ENCODE results near the gene CCDC87. TPM values are rescaled to one million over a fixed set of nuclear protein-coding genes. Genes with fewer than 3 reads are reported as not detected.
A peak's percentile ranks its signal among the peaks of the same experiment; 100 is the strongest.

The CCDC87 gene
- total RNA-seq, 4 donors from 2014 or later: 0.27 to 1.2 (median 1.1) TPM

DNA sequence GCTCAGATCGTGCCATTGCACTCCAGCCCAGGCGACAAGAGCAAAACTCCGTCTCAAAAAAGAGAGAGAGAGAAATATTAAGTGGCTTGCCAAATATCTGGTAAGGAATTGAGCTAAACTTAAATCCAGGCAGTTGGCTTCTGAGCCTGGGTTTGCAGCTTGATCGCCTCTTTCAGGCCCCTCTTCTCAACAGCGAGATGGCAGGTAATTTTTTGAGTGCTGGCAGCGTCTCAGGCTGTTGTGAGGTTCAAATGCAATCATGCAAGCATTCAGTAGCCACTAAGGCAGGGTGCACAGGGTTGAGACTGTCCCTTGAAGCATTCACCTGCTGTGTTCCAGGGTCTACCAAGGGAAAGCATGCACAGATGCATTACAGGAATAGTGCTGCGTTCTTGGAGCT lies 23.8 kb downstream of the CCDC87 start:
- TF ChIP-seq POLR2AphosphoS5 (IDR thresholded peaks at IDR 0.05) (no peak), POLR2A (IDR thresholded peaks at IDR 0.05) (no peak), EP300 (IDR thresholded peaks at IDR 0.05) (no peak)
- TF ChIP-seq, protein P1, sequence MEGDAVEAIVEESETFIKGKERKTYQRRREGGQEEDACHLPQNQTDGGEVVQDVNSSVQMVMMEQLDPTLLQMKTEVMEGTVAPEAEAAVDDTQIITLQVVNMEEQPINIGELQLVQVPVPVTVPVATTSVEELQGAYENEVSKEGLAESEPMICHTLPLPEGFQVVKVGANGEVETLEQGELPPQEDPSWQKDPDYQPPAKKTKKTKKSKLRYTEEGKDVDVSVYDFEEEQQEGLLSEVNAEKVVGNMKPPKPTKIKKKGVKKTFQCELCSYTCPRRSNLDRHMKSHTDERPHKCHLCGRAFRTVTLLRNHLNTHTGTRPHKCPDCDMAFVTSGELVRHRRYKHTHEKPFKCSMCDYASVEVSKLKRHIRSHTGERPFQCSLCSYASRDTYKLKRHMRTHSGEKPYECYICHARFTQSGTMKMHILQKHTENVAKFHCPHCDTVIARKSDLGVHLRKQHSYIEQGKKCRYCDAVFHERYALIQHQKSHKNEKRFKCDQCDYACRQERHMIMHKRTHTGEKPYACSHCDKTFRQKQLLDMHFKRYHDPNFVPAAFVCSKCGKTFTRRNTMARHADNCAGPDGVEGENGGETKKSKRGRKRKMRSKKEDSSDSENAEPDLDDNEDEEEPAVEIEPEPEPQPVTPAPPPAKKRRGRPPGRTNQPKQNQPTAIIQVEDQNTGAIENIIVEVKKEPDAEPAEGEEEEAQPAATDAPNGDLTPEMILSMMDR (IDR thresholded peaks at IDR 0.05): no peak
- peaks cover 0 to 33% of the 10 kb centered on the region in 2 donors for H3K36me3 ChIP-seq
- peaks cover 0 to 23% (median 9%) of the 10 kb centered on the region in 3 donors for H3K4me1 ChIP-seq
- H3K9me3 ChIP-seq: no peaks in the 10 kb centered on the region
- H3K27ac ChIP-seq: peak overlapping the region in 2 of 4 donors; percentile 65 to 75
- 78 to 87% methylated on average over 4 to 7 of the region's 7 CpGs for WGBS, 2 donors (ENCODE audit: low coverage in 1 of 2)
- H3K27me3 ChIP-seq: no peaks in the 10 kb centered on the region
- ATAC-seq: no peak
- H3K4me3 ChIP-seq: no peak overlapping the region

DNA sequence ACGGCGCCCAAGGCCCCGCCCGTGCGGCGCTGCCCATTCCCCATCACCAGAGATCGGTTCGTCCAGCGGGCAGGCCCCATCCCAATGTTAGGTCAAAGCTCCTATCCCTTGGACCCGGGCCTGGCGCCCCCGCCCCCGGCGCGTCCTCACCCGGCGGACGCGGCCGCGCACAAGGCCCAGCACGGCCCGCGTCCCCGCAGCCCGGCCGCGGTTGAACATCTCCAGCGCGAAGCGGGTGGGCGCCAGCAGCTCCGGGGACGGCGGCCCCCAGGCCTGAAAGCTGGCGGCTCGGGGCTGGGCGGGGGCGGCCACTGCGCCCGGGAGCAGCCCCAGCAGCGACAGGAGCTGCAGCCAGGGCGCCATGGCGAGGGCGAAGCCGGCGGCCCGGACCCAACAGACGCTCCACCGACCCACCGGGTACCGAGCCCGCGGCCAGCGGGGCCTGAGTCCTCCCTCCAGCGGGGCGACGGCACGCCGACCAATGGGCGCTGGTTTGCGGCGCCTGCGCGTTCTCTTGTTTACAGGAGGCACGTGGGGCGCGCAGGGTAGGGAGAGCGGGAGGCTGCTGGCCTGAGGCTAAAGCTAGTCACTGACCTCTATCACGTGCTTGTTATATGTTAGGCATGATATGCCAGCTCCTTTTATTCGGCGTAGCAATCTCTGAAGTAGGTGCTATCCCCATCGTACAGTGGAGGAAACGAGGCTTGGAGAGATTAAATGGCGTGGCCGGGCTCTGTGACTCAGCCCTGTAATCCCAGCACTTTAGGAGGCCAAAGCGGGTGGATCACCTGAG lies 24.5 kb downstream of the CCDC87 start, which contains the start of gene CTSF:
Gene CTSF (minus strand): TSS at position 483 of the 793 bp plus-strand sequence. CDS start 120 bp downstream, at position 363.
- H3K27me3 ChIP-seq: no peaks in the 10 kb centered on the region
- H3K27ac ChIP-seq: peak within 1 kb of the TSS in 3 of 4 donors; percentile 52 to 75 (median 65)
- peaks cover 0 to 23% (median 9%) of the 10 kb centered on the region in 3 donors for H3K4me1 ChIP-seq
- ATAC-seq: peak; percentile 95
- peak within 1 kb of the TSS; percentile 25 to 72 for H3K4me3 ChIP-seq
- 8% methylated on average over 7 of the region's 77 CpGs; no CpG with 5 or more reads in 1 of the 2 donors for WGBS, 2 donors (ENCODE audit: low coverage in 1 of 2)
- peaks cover 0 to 40% of the 10 kb centered on the region in 2 donors for H3K36me3 ChIP-seq
- TF ChIP-seq POLR2A (IDR thresholded peaks at IDR 0.05): peak; percentile 33 to 53
- TF ChIP-seq EP300 (IDR thresholded peaks at IDR 0.05): no peak
- no peaks in the 10 kb centered on the region for H3K9me3 ChIP-seq

DNA sequence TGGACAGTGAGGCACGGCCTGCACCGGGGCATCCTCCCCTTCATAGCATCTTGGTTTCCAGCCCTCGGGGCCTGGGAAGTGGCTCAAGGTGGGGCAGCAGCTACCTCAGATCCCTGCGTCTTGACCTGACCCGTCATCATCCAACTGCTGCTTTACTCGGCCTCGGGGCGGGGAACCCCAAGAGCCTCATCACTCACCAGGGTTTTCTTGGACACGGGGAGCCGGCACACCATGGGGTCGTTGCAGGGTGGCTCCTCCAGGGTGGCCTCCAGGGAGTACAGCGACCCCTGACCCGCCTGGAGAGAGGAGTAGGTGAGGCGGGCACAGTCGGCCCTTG lies 25.1 kb downstream of the CCDC87 start:
- ATAC-seq: no peak
- TF ChIP-seq POLR2A (IDR thresholded peaks at IDR 0.05) (no peak), POLR2AphosphoS5 (IDR thresholded peaks at IDR 0.05) (no peak), EP300 (IDR thresholded peaks at IDR 0.05) (no peak)
- TF ChIP-seq, protein P1 (IDR thresholded peaks at IDR 0.05): no peak
- Histone ChIP-seq H3K27me3 (no peaks in the 10 kb centered on the region), H3K9me3 (no peaks in the 10 kb centered on the region), H3K36me3 (peaks cover 0 to 46% of the 10 kb centered on the region in 2 donors), H3K4me1 (peaks cover 0 to 23% (median 9%) of the 10 kb centered on the region in 3 donors), H3K4me3 (peak overlapping the region; percentile 25 to 72), H3K27ac (peak overlapping the region in 3 of 4 donors; percentile 52 to 75 (median 65))
- 69 to 80% methylated on average over 1 to 5 of the region's 15 CpGs for WGBS, 2 donors (ENCODE audit: low coverage in 1 of 2)

DNA sequence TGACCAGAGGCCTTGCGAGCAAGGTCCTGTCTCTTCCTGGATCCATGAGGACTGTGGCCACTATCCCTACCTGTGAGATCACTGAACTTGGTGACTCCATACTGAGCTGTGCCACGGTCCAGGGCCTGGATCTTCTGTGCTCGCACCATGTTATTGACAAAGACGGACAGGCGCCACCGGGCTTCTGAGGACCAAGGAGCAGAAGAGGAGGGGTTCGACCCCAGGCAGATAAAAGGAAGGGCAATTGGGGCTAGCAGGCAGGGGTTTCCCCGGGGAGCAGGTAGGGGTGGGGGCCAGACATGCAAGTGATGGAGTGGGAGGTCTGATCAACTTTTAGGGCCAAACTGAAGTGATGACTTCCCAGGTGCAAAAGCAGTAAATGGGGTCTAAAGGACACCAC lies 26.6 kb downstream of the CCDC87 start:
- Histone ChIP-seq H3K9me3 (no peaks in the 10 kb centered on the region), H3K27ac (no peak overlapping the region), H3K4me3 (no peak overlapping the region), H3K27me3 (no peaks in the 10 kb centered on the region), H3K36me3 (peaks cover 0 to 46% of the 10 kb centered on the region in 2 donors), H3K4me1 (peaks cover 0 to 23% (median 9%) of the 10 kb centered on the region in 3 donors)
- TF ChIP-seq, protein P1 (IDR thresholded peaks at IDR 0.05): no peak
- no peak for TF ChIP-seq EP300 (IDR thresholded peaks at IDR 0.05)
- TF ChIP-seq POLR2A (IDR thresholded peaks at IDR 0.05): no peak
- TF ChIP-seq POLR2AphosphoS5 (IDR thresholded peaks at IDR 0.05): no peak
- 91% methylated on average over 5 of the region's 8 CpGs; no CpG with 5 or more reads in 1 of the 2 donors for WGBS, 2 donors (ENCODE audit: low coverage in 1 of 2)
- no peak for ATAC-seq

DNA sequence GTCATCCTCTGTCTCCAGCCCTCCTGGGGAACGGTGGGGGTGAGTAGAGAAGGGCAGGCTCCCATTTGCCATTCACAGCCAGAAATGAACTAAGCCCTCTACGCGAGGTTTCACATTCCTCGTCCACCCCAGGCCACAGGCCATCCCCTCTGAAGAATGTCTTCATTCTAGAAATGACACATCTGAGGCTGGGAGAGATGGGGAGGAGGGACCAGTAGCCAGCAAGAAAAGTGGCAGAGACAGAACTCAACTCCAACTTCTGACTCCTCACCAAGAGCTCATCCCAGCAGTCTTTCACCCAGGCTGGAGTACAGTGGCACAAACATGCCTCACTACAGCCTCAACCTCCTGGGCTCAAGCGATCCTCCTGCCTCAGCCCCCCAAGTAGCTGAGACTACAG lies 27.9 kb downstream of the CCDC87 start:
- no peak overlapping the region for H3K4me3 ChIP-seq
- peaks cover 0 to 23% (median 9%) of the 10 kb centered on the region in 3 donors for H3K4me1 ChIP-seq
- 90 to 100% methylated on average over 2 to 4 of the region's 5 CpGs for WGBS, 2 donors (ENCODE audit: low coverage in 1 of 2)
- ATAC-seq: no peak
- TF ChIP-seq EP300 (IDR thresholded peaks at IDR 0.05) (no peak), POLR2AphosphoS5 (IDR thresholded peaks at IDR 0.05) (no peak), POLR2A (IDR thresholded peaks at IDR 0.05) (no peak)
- TF ChIP-seq, protein P1 (IDR thresholded peaks at IDR 0.05): no peak
- no peaks in the 10 kb centered on the region for H3K27me3 ChIP-seq
- no peak overlapping the region for H3K27ac ChIP-seq
- H3K36me3 ChIP-seq: peaks cover 0 to 46% of the 10 kb centered on the region in 2 donors
- H3K9me3 ChIP-seq: no peaks in the 10 kb centered on the region
